Neural crest cell (in vitro differentiated cells): Measurements from ENCODE around the gene GPR156. TPM values are rescaled to one million over a fixed set of nuclear protein-coding genes. Genes with fewer than 3 reads are reported as not detected.

ENCODE experiments used
- DNase-seq: peaks from one replicate; pipeline ENCODE4 v3.0.0; 2021; ENCODE audit warnings: low read depth, mixed read lengths, low spot score
- H3K27ac Mint-ChIP-seq: one replicate; pipeline ENCODE4 v1.8.0; 2021; ENCODE audit warnings: mild to moderate bottlenecking, mixed read lengths; ENCODE audit not compliant: unreplicated experiment
- H3K27me3 Mint-ChIP-seq: 2 replicates; pipeline ENCODE4 v1.8.0; 2021; ENCODE audit warnings: low read depth, mild to moderate bottlenecking, mixed read lengths
- H3K36me3 Mint-ChIP-seq: 2 replicates; pipeline ENCODE4 v1.8.0; 2021; ENCODE audit warnings: low read depth, mild to moderate bottlenecking, mixed read lengths
- H3K4me1 Mint-ChIP-seq: 2 replicates; pipeline ENCODE4 v1.8.0; 2021; ENCODE audit warnings: mixed read lengths
- H3K4me3 Mint-ChIP-seq: one replicate; pipeline ENCODE4 v1.8.0; 2021; ENCODE audit warnings: mild to moderate bottlenecking, mixed read lengths
- H3K9me3 Mint-ChIP-seq: 2 replicates; pipeline ENCODE4 v1.8.0; 2021; ENCODE audit warnings: mixed read lengths
- total RNA-seq: library from RNA; stranded (reverse); gene quantifications from 2 replicates; pipeline ENCODE4 v1.2.1, GENCODE V29; 2021
- TF ChIP-seq, protein P1 (sequence below): fragments of 200-600 bp; sonication (generic); conservative IDR thresholded peaks from 2 replicates; pipeline ENCODE4 v1.5.0; 2021; ENCODE audit warnings: antibody characterized with exemption, mild to moderate bottlenecking

The GPR156 gene
- total RNA-seq, 1 donor from 2014 or later = 1.4 TPM

DNA sequence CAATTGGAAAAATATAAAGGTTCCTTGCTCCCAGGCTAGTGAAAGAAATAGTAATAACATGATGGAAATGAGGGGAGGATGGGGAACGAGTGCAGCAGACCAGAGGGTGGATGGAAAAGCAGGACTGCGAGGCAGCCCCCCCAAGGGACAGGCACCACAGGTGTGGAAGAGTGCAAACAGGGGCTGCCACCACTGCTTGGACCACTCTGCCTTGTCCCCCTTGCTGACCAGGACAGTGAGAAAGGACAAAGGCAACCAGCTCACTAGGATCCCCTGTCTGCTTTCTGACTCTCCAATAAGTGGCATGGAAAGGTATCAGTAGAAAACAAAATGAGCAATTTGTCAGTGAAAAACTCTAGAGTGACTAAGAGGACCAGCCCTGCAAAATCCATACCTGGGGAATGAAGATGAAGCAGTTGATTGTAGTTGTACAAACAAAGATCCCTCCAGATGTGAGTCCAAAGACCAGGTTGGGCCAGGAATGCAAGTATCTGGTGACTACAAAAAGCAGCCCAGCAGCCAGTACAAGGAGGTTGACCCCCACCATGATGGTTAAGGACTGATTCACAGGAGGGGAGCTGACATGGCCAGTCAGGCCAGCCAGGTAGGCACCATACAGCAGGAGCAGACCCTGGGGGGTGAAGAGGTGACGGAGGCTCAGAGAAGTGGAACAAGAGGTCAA is 104.2 kb downstream of the GPR156 start:
- no peaks in the 10 kb centered on the region for H3K36me3 Mint-ChIP-seq
- DNase-seq = no peak
- no peak overlapping the region for H3K27ac Mint-ChIP-seq
- H3K4me3 Mint-ChIP-seq = no peak overlapping the region
- peaks cover 15% of the 10 kb centered on the region for H3K4me1 Mint-ChIP-seq
- TF ChIP-seq, protein P1, sequence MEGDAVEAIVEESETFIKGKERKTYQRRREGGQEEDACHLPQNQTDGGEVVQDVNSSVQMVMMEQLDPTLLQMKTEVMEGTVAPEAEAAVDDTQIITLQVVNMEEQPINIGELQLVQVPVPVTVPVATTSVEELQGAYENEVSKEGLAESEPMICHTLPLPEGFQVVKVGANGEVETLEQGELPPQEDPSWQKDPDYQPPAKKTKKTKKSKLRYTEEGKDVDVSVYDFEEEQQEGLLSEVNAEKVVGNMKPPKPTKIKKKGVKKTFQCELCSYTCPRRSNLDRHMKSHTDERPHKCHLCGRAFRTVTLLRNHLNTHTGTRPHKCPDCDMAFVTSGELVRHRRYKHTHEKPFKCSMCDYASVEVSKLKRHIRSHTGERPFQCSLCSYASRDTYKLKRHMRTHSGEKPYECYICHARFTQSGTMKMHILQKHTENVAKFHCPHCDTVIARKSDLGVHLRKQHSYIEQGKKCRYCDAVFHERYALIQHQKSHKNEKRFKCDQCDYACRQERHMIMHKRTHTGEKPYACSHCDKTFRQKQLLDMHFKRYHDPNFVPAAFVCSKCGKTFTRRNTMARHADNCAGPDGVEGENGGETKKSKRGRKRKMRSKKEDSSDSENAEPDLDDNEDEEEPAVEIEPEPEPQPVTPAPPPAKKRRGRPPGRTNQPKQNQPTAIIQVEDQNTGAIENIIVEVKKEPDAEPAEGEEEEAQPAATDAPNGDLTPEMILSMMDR = no peak
- H3K27me3 Mint-ChIP-seq = no peaks in the 10 kb centered on the region
- H3K9me3 Mint-ChIP-seq = no peaks in the 10 kb centered on the region

DNA sequence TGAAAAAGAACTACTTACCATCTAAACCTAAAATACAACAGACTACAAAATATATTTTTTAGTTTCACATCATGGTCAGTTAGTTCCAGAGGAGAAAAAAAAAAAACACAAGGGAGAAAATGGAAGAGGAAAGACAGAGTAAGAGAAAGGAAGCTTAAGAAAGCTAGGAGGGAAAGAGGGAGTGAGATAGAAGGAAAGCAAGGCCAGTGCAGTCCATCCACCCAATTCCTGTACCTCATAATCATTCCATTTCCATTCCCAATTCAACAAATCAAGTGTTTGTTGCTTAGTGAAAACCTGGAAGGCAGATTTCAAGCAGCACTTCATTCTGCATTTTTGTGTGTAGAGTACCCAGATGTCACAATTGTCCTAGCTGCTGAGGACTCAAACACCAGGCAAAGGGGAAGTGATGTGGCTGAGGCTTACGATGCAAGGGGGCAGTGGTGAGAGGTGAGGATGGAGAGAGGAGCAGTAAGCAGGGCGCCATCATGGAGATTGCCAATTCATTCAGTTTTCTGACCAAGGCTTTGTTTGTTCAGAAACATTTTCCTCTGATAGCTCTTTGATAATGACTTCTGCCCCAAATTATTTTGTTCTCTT is 107.2 kb downstream of the GPR156 start:
- H3K27ac Mint-ChIP-seq = peak overlapping the region; percentile 88
- TF ChIP-seq, protein P1 = no peak
- H3K9me3 Mint-ChIP-seq = no peaks in the 10 kb centered on the region
- no peak overlapping the region for H3K4me3 Mint-ChIP-seq
- peaks cover 15% of the 10 kb centered on the region for H3K4me1 Mint-ChIP-seq
- DNase-seq = no peak
- H3K36me3 Mint-ChIP-seq = no peaks in the 10 kb centered on the region
- no peaks in the 10 kb centered on the region for H3K27me3 Mint-ChIP-seq

DNA sequence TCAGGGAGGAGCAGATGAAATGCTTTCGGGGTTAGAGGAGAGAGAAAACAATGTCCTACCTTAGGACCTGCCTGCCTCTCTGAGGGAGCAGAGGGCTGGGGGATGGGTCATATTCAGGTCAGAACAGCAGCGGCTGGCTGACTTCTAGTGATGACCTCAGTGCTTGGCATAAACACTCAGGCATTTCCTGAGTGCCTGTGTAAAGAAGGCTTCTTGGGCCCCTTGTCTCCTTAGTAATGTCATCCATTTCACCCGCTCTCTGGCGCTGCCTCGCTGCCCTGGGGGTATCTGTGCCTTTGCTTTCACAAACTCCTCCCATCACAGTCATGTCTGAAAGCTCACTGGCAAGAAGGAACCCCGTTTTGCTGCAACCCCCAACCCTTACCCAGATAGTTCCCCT is 107.9 kb downstream of the GPR156 start:
- Mint-ChIP-seq H3K9me3 (no peaks in the 10 kb centered on the region), H3K4me3 (peak overlapping the region; percentile 32), H3K36me3 (no peaks in the 10 kb centered on the region), H3K27ac (peak overlapping the region; percentile 88), H3K4me1 (peaks cover 15% of the 10 kb centered on the region), H3K27me3 (no peaks in the 10 kb centered on the region)
- peak; percentile 12 for DNase-seq
- TF ChIP-seq, protein P1 = no peak

DNA sequence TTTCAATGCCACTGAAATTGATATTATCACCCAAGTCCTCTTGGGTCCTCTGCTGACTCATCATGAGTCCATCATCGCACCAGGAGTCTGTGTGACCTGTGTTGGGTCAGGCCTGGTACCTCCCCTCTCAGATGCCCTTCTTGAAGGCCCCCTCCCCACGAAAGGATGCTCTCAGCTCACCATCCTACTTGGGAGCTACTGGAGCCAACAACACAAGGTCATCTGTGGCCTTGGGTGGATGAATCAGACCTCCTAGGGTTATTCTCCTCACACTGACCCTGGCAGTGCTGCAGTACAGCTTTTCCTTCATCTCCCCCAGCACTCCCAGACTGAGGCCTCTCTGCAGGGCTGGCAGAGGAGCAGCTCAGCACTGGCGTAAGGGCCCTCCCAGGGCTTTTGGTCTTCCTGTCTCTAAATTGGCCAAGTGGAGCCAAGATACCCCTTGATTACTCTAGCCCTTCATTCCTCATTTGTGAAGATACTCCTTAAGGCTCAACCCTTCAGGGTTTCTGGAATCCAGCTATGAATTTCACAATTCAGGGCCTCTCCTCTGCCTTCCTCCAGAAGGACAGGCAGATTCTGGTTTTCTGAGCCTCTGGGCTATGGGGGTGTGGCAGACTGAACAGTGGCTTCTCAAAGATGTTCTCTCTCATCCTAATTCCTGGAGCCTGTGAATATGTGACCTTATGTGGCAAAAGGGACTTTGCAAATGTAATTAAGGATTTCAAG is 110.0 kb downstream of the GPR156 start:
- DNase-seq = no peak
- TF ChIP-seq, protein P1 = no peak
- H3K27me3 Mint-ChIP-seq = no peaks in the 10 kb centered on the region
- H3K4me1 Mint-ChIP-seq = peaks cover 15% of the 10 kb centered on the region
- no peaks in the 10 kb centered on the region for H3K36me3 Mint-ChIP-seq
- H3K4me3 Mint-ChIP-seq = no peak overlapping the region
- no peaks in the 10 kb centered on the region for H3K9me3 Mint-ChIP-seq
- no peak overlapping the region for H3K27ac Mint-ChIP-seq

DNA sequence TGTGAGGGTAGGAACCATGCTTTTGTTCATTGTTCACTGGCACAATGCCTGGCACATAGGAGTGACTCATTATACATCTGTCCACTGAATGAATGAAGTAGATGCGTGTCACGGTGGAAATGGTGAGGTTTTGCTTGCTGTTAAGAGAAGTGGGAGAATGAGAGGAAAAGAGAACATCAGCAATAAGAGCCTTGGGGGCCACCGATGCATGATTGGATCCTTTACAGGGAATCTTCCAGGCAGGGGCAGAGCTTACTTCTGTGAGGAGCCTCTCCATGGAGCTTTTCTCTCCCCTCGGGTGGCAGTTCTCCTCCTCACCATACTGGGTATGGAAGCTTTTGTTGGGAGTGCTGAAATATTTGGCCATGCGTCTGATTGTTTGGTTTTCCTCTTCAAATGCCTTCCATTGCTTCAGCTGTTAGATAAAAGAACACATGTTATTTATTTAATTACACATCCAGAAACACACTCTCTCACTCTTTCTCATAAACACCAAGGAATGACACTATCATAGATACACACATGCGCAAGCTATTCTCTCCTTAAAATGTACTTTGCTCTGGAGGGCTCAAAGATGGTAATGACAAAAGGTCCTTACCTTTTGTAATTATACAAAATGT is 111.9 kb downstream of the GPR156 start:
- Mint-ChIP-seq H3K9me3 (no peaks in the 10 kb centered on the region), H3K36me3 (no peaks in the 10 kb centered on the region), H3K27me3 (no peaks in the 10 kb centered on the region), H3K4me3 (no peak overlapping the region), H3K27ac (peak overlapping the region; percentile 47), H3K4me1 (peaks cover 15% of the 10 kb centered on the region)
- TF ChIP-seq, protein P1 = no peak
- DNase-seq = no peak
